Smooth muscle cell (in vitro differentiated cells): Measurements from ENCODE around the gene DSP. TPM values are rescaled to one million over a fixed set of nuclear protein-coding genes. Genes with fewer than 3 reads are reported as not detected.

ENCODE experiments used
- DNase-seq: peaks from one replicate; lab custom pipeline; 2025; ENCODE audit not compliant: unreplicated experiment; lab: John Stamatoyannopoulos, UW
- H2AFZ ChIP-seq: fragments of 200-600 bp; sonication (generic); 2 replicates; pipeline ENCODE4 v1.6.0; 2016; ENCODE audit warnings: antibody characterized with exemption, low read depth, mild to moderate bottlenecking
- H3F3A ChIP-seq: fragments of 200-600 bp; sonication (generic); 2 replicates; pipeline ENCODE4 v1.6.0; 2017; ENCODE audit warnings: antibody characterized with exemption, low read depth
- H3K27ac ChIP-seq: fragments of 200-600 bp; sonication (generic); 2 replicates; pipeline ENCODE4 v1.5.1; 2016; ENCODE audit warnings: low read depth, mild to moderate bottlenecking
- H3K27me3 ChIP-seq: fragments of 200-600 bp; sonication (generic); 2 replicates; pipeline ENCODE4 v1.6.1; 2016; ENCODE audit warnings: low read depth, mild to moderate bottlenecking
- H3K36me3 ChIP-seq: fragments of 200-600 bp; sonication (generic); 2 replicates; pipeline ENCODE4 v1.5.1; 2016; ENCODE audit warnings: low read depth
- H3K4me1 ChIP-seq: fragments of 200-600 bp; sonication (generic); 2 replicates; pipeline ENCODE4 v1.5.1; 2016; ENCODE audit warnings: low read depth
- H3K4me2 ChIP-seq: fragments of 200-600 bp; sonication (generic); 2 replicates; pipeline ENCODE4 v1.6.0; 2016; ENCODE audit warnings: mild to moderate bottlenecking
- H3K4me3 ChIP-seq: fragments of 200-600 bp; sonication (generic); 2 replicates; pipeline ENCODE4 v1.5.1; 2016; ENCODE audit warnings: mild to moderate bottlenecking
- H3K79me2 ChIP-seq: fragments of 200-600 bp; sonication (generic); 2 replicates; pipeline ENCODE4 v1.6.0; 2016; ENCODE audit warnings: low read depth, mild to moderate bottlenecking
- H3K9ac ChIP-seq: fragments of 200-600 bp; sonication (generic); 2 replicates; pipeline ENCODE4 v1.6.0; 2016; ENCODE audit warnings: low read depth
- H3K9me3 ChIP-seq: fragments of 200-600 bp; sonication (generic); replicated peaks from 2 replicates; pipeline ENCODE4 v1.5.1; 2016; ENCODE audit warnings: low read depth
- H4K20me1 ChIP-seq: fragments of 200-600 bp; sonication (generic); 2 replicates; pipeline ENCODE4 v1.6.0; 2016; ENCODE audit warnings: low read depth
- CTCF ChIP-seq: fragments of 200-600 bp; sonication (generic); IDR thresholded peaks from 2 replicates; pipeline ENCODE4 v1.5.1; 2017; ENCODE audit warnings: borderline replicate concordance, mild to moderate bottlenecking, antibody characterized with exemption; ENCODE audit not compliant: insufficient read depth, poor library complexity, severe bottlenecking
- WGBS: methylation state at CpG from one replicate; pipeline ENCODE4 v1.1.7; 2016; ENCODE audit warnings: low lambda C conversion rate; 5-methylcytosine and 5-hydroxymethylcytosine counted together
- polyA plus RNA-seq: library from polyadenylated mRNA; unstranded; fragments of >200 nt; fragmentation: Nextera tagmentation; extraction: Ambion mirVana; gene quantifications from 2 replicates; pipeline ENCODE4 v1.2.1, GENCODE V29; 2016
- total RNA-seq: library from RNA; depleted of rRNA; stranded (reverse); fragments of >200 nt; gene quantifications from 2 replicates; pipeline ENCODE4 v1.2.3, GENCODE V29; 2014

Gene DSP, protein sequence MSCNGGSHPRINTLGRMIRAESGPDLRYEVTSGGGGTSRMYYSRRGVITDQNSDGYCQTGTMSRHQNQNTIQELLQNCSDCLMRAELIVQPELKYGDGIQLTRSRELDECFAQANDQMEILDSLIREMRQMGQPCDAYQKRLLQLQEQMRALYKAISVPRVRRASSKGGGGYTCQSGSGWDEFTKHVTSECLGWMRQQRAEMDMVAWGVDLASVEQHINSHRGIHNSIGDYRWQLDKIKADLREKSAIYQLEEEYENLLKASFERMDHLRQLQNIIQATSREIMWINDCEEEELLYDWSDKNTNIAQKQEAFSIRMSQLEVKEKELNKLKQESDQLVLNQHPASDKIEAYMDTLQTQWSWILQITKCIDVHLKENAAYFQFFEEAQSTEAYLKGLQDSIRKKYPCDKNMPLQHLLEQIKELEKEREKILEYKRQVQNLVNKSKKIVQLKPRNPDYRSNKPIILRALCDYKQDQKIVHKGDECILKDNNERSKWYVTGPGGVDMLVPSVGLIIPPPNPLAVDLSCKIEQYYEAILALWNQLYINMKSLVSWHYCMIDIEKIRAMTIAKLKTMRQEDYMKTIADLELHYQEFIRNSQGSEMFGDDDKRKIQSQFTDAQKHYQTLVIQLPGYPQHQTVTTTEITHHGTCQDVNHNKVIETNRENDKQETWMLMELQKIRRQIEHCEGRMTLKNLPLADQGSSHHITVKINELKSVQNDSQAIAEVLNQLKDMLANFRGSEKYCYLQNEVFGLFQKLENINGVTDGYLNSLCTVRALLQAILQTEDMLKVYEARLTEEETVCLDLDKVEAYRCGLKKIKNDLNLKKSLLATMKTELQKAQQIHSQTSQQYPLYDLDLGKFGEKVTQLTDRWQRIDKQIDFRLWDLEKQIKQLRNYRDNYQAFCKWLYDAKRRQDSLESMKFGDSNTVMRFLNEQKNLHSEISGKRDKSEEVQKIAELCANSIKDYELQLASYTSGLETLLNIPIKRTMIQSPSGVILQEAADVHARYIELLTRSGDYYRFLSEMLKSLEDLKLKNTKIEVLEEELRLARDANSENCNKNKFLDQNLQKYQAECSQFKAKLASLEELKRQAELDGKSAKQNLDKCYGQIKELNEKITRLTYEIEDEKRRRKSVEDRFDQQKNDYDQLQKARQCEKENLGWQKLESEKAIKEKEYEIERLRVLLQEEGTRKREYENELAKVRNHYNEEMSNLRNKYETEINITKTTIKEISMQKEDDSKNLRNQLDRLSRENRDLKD (N-terminal part only)
- total RNA-seq = 309 and 347 TPM in 2 replicates
- 64.1 and 170 TPM in 2 replicates for polyA plus RNA-seq

DNA sequence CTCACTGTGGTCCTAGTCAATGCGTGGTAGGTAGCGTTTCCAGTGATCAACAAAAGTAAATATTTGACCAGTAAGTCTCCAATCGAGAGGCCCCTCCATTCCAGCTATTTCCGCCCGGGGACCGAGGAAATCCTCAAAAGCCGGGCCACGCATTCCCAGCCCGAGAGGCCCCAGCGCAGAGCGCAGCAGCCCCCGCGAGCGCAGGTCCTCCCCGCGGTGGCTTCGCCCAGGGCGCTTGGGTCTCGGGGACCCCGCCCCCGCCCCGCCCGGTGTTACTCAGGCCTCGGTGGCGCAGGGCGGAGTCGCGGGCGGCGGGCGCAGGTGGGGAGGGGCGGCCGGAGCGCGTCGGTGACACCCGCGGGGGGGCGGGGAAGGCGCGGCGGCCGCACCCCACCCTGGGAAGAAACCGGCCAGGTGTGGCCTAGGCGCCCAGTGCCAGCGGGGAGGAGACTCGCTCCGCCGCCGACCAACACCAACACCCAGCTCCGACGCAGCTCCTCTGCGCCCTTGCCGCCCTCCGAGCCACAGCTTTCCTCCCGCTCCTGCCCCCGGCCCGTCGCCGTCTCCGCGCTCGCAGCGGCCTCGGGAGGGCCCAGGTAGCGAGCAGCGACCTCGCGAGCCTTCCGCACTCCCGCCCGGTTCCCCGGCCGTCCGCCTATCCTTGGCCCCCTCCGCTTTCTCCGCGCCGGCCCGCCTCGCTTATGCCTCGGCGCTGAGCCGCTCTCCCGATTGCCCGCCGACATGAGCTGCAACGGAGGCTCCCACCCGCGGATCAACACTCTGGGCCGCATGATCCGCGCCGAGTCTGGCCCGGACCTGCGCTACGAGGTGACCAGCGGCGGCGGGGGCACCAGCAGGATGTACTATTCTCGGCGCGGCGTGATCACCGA, at the start of gene DSP:
Gene DSP, plus strand, starts transcription at position 497 of the 890 bp plus-strand sequence. Its CDS starts 245 bp downstream, at position 742.
- DNase-seq = no peak
- TF ChIP-seq CTCF = no peak
- Histone ChIP-seq H3K27me3 (no peaks in the 10 kb centered on the region), H3K9me3 (no peaks in the 10 kb centered on the region), H3K79me2 (peaks cover 44% of the 10 kb centered on the region), H3F3A (peaks cover 21% of the 10 kb centered on the region), H3K9ac (peak within 1 kb of the TSS; percentile 89), H3K4me1 (peaks cover 39% of the 10 kb centered on the region), H3K4me3 (peak within 1 kb of the TSS; percentile 93), H3K27ac (peak within 1 kb of the TSS; percentile 87), H2AFZ (peak within 1 kb of the TSS; percentile 6), H3K36me3 (no peaks in the 10 kb centered on the region), H3K4me2 (peak within 1 kb of the TSS; percentile 85), H4K20me1 (peaks cover 46% of the 10 kb centered on the region)
- WGBS = under 1% methylated on average over 62 of the region's 105 CpGs

DNA sequence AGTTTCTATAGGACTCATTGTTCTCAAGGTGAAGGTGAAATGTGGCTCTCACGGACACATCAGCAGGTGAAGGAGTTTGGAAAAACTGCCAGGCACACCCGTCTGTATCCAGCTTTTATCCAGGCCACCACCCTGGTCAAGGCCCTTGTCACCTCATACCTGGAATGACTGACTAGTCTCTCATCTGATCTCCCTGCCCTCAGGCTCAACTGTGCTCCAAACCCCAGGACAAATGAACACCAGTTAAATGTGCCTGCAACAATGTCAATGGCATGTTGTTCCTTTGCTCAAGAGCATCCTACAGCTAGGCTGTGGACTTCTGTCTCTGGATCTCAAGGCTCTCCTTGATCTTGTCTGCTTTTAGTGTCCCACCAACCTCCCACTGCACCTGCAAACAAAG, 47.6 kb upstream of the DSP start:
- no peak overlapping the region for H3K4me3 ChIP-seq
- 76% methylated on average over 2 of the region's 2 CpGs for WGBS
- H3K36me3 ChIP-seq = no peaks in the 10 kb centered on the region
- no peak overlapping the region for H3K27ac ChIP-seq
- no peaks in the 10 kb centered on the region for H4K20me1 ChIP-seq
- H3K79me2 ChIP-seq = no peaks in the 10 kb centered on the region
- H3F3A ChIP-seq = no peaks in the 10 kb centered on the region
- H3K4me1 ChIP-seq = no peaks in the 10 kb centered on the region
- H2AFZ ChIP-seq = no peak overlapping the region
- no peak for TF ChIP-seq CTCF
- H3K27me3 ChIP-seq = no peaks in the 10 kb centered on the region
- no peak overlapping the region for H3K9ac ChIP-seq
- no peak overlapping the region for H3K4me2 ChIP-seq
- DNase-seq = no peak
- no peaks in the 10 kb centered on the region for H3K9me3 ChIP-seq

GRCh38 chr6:7494638-7495037, 46.8 kb upstream of the DSP start:
- no peak for DNase-seq
- Histone ChIP-seq H3K4me1 (no peaks in the 10 kb centered on the region), H3K4me3 (no peak overlapping the region), H4K20me1 (no peaks in the 10 kb centered on the region), H2AFZ (no peak overlapping the region), H3F3A (no peaks in the 10 kb centered on the region), H3K27ac (no peak overlapping the region), H3K79me2 (no peaks in the 10 kb centered on the region), H3K36me3 (no peaks in the 10 kb centered on the region), H3K27me3 (no peaks in the 10 kb centered on the region), H3K4me2 (no peak overlapping the region), H3K9ac (no peak overlapping the region), H3K9me3 (no peaks in the 10 kb centered on the region)
- WGBS = 96% methylated on average over 7 of the region's 7 CpGs
- TF ChIP-seq CTCF = no peak
